RWPE2 (cell line): ENCODE results near the gene RADX.
"Not testable (repeated sequence)": the region's sequence is repeated elsewhere in the genome, so short reads cannot be mapped to it uniquely, and the experiment has no call there.

ENCODE experiments used
- ATAC-seq: fragments of 200-7000 bp; cut with Tn5 transposase; 3 replicates; pipeline ENCODE4 v1.9.1; 2021; ENCODE audit warnings: low read depth
- DNase-seq: peaks from one replicate; pipeline ENCODE4 v3.0.0-alpha.2; 2020; ENCODE audit warnings: low spot score
- H3K27ac ChIP-seq: fragments of 450-650 bp; 2 replicates; pipeline ENCODE4 v1.5.1; 2017; ENCODE audit warnings: mild to moderate bottlenecking; ENCODE audit not compliant: poor library complexity, severe bottlenecking
- H3K27me3 ChIP-seq: fragments of 250-450 bp; sonication (Bioruptor Pico); 2 replicates; pipeline ENCODE4 v1.5.1; 2021; ENCODE audit warnings: mild to moderate bottlenecking, moderate library complexity; ENCODE audit not compliant: insufficient read depth, poor library complexity, severe bottlenecking
- H3K36me3 ChIP-seq: fragments of 250-450 bp; sonication (Bioruptor Pico); 2 replicates; pipeline ENCODE4 v1.5.1; 2020; ENCODE audit warnings: low read depth, mild to moderate bottlenecking, moderate library complexity
- H3K4me1 ChIP-seq: fragments of 250-450 bp; sonication (Bioruptor Pico); 2 replicates; pipeline ENCODE4 v1.5.1; 2021; ENCODE audit warnings: mild to moderate bottlenecking, moderate library complexity; ENCODE audit not compliant: insufficient read depth, poor library complexity, severe bottlenecking
- H3K4me3 ChIP-seq: fragments of 250-450 bp; sonication (Bioruptor Pico); 2 replicates; pipeline ENCODE4 v1.5.1; 2021; ENCODE audit warnings: mild to moderate bottlenecking, moderate library complexity; ENCODE audit not compliant: severe bottlenecking
- H3K9me3 ChIP-seq: fragments of 250-450 bp; sonication (Bioruptor Pico); 2 replicates; pipeline ENCODE4 v1.5.1; 2021; ENCODE audit warnings: mild to moderate bottlenecking, moderate library complexity; ENCODE audit not compliant: severe bottlenecking
- CTCF ChIP-seq: fragments of 450-650 bp; IDR thresholded peaks from one replicate; pipeline ENCODE4 v1.5.1; 2017; ENCODE audit warnings: mild to moderate bottlenecking, moderate library complexity; ENCODE audit not compliant: poor library complexity, severe bottlenecking

Gene RADX

GRCh38 chrX:106626789-106627188 is 15.0 kb downstream of the RADX start:
- no peak for TF ChIP-seq CTCF
- Histone ChIP-seq H3K36me3 (no peaks in the 10 kb centered on the region), H3K27ac (no peak overlapping the region), H3K27me3 (no peaks in the 10 kb centered on the region), H3K9me3 (no peaks in the 10 kb centered on the region), H3K4me3 (no peak overlapping the region), H3K4me1 (no peaks in the 10 kb centered on the region)
- ATAC-seq = no peak
- DNase-seq = no peak

- TF ChIP-seq CTCF = no peak
- H3K36me3 ChIP-seq = no peaks in the 10 kb centered on the region
- DNase-seq (no peak), ATAC-seq (no peak)
- H3K4me3 ChIP-seq = no peak overlapping the region
- H3K27ac ChIP-seq = no peak overlapping the region
- no peaks in the 10 kb centered on the region for H3K9me3 ChIP-seq
- H3K4me1 ChIP-seq = no peaks in the 10 kb centered on the region
- H3K27me3 ChIP-seq = no peaks in the 10 kb centered on the region
These were observed 19.8 kb downstream of the RADX start for GRCh38 chrX:106631615-106632014.

- DNase-seq = no peak
- no peak for TF ChIP-seq CTCF
- Histone ChIP-seq H3K27me3 (no peaks in the 10 kb centered on the region), H3K27ac (no peak overlapping the region), H3K4me3 (no peak overlapping the region), H3K9me3 (no peaks in the 10 kb centered on the region), H3K4me1 (no peaks in the 10 kb centered on the region), H3K36me3 (no peaks in the 10 kb centered on the region)
- no peak for ATAC-seq
These were observed 38.0 kb downstream of the RADX start for GRCh38 chrX:106649523-106650428.

- not testable (repeated sequence) for H3K9me3 ChIP-seq, H3K4me3 ChIP-seq, H3K4me1 ChIP-seq, H3K36me3 ChIP-seq, H3K27me3 ChIP-seq, H3K27ac ChIP-seq, DNase-seq, ATAC-seq
These were observed 41.8 kb downstream of the RADX start for GRCh38 chrX:106653625-106654024.

- Histone ChIP-seq H3K9me3 (no peaks in the 10 kb centered on the region), H3K27me3 (no peaks in the 10 kb centered on the region), H3K27ac (no peak overlapping the region), H3K36me3 (no peaks in the 10 kb centered on the region), H3K4me1 (peaks cover 12% of the 10 kb centered on the region), H3K4me3 (no peak overlapping the region)
- DNase-seq (no peak), ATAC-seq (no peak)
- no peak for TF ChIP-seq CTCF
These were observed 58.9 kb downstream of the RADX start for GRCh38 chrX:106670631-106671030.
